Measurements from ENCODE around the gene TEX101.
"Not testable (repeated sequence)": the region's sequence is repeated elsewhere in the genome, so short reads cannot be mapped to it uniquely, and the experiment has no call there.

TEX101 gene, protein sequence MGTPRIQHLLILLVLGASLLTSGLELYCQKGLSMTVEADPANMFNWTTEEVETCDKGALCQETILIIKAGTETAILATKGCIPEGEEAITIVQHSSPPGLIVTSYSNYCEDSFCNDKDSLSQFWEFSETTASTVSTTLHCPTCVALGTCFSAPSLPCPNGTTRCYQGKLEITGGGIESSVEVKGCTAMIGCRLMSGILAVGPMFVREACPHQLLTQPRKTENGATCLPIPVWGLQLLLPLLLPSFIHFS

DNA sequence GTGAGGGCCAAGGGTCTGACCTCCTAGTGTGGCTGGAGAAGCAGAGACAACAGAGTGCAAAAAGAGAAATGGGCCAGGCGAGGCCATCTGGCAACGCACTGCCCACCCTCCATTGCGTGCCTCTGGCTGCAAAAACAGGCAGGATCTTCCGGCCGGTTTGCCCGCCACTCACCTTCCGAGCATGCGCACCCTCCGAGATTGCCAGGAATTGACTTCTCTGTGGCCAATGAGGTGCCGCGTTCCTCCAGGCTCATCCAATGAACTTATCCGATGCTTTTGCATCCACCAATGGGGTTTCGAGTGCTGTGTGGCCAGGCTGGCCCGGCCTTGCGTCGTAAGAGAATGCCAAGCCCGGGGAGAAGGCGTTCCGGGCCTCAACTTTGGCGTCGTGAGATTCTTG, at the start of gene TEX101:
TEX101 (plus strand) TSS at position 337 of the 400 bp plus-strand sequence. CDS start 1,030 bp downstream, outside the sequence.
- DNase-seq: no peak

DNA sequence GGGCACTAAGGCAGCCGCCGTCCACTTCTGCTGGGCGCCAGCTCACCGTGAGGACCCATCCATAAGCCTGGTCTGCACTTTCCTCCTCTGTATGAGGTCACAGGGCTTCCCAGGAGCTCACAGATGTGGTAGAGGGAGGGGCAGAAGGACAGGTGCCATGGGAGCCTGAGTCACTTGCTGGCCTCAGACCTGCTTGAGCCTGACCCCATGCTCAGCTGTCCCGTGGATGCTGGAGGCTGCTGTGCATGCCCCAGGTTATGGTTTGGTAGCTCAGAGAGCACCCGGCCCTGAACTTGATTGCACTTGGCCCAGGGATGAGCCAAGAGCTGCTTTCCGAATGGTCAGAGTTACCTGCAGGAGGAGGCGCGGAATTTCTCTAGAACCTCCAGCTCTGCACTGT, 49.0 kb upstream of the TEX101 start:
- not testable (repeated sequence) for DNase-seq

DNA sequence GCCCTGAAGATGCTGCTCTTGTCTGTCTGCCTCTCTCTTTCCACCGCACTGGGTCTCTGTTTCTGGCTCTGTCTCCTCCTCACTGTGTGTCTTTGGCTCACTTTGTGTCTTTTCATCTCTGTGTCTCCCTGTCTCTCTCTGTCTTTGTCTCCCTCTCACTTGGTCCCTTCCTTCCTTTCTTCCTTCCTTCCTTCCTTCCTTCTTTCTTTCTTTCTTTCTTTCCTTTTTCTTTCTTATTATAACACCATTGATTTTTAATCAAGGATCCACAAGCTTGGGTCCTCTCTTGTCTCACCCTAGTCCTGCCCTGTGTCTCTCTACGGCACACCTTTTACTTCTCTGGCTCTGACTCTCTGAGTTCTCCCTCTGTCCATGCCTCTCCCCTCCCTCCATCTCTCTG, 46.9 kb upstream of the TEX101 start:
- DNase-seq: no peak

DNA sequence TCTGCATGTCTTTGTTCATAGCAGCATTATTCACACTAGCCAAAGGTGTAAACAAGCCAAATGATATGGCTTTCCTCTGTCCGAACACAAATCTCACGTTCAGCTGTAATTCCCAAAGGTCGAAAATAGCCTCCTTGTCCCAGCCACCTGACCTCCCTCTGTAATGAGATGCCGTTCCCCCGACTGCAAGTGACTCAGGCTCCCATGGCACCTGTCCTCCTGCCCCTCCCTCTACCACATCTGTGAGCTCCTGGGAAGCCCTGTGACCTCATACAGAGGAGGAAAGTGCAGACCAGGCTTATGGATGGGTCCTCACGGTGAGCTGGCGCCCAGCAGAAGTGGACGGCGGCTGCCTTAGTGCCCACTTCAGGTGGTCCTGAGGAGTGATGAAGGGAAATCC, 45.8 kb upstream of the TEX101 start:
- not testable (repeated sequence) for DNase-seq

DNA sequence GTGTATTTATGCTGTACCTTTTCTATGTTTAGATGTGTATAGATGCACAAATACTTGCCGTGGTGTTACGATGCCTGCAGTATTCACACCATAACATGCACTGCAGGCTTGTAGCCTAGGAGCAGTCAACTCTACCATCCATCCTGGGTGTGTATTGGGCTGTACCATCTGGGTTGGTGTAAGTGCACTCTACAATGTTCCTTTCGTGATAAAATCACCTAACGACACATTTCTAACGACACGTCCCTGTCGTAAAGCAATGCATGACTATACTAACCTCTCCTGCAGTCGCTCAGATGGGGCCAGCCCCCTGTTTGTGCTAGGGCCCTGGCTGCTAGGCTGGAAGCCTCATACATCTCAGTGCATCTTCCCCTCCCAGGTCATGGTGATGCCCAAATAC, 42.8 kb upstream of the TEX101 start:
- DNase-seq: no peak

DNA sequence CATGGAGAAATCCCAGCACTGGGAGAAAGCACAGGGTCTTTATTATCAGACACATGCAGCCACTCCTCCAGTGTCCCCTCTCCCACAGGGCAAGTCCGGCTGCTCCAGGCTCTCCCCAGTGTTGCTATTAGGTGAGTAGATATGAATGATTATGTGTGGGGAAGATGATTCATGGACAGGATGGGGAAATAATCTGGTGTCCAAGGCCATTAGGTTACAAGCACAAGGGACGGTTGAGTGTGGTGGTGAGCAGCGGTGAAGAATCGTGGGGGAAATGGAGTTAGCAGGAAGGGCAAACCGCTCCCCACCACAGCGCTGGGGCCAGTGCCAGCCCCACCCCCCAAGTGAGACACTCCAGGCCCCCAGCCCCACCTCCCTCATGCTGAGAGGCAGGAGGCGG, 42.2 kb upstream of the TEX101 start:
- DNase-seq: no peak

DNA sequence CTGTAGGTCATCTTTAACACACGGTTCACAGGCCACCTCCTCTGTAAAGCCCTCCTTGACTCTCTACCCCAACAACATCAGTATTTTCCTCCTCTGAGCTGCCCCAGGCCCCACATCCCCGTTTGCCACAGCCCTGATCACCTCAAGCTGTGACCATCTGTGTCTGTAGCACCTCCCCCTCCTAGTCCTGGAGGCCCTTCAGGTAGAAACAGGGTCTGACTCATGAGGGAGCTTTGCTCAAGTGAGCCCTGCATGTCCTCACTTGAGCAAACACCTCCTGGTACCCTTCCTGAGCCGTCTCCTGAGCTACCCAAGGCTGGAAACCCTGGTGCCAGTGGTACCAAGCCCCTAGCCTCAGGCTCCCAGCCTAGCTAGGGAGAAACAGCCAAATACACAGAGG, 37.1 kb upstream of the TEX101 start:
- DNase-seq: not testable (repeated sequence)

DNA sequence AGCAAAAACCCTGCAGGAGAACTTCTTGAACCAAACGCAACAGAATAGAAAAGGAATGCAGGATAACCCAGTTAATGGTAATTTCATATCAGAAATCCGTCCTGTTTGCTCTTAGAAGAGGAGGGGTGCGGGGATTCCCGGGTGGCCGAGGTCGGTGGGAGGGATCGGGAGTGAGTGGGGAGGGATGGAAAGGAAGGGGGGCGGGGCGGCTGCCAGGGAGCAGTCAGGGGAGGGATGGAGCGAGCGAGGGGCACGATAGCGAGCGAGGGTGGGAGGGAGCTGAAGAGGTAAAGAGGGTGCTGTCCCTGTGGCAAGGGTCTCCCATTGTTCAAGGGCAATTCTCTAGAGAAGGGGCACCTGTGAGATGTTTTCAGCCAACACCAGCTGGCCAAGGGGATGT, 34.7 kb upstream of the TEX101 start:
- DNase-seq: no peak

DNA sequence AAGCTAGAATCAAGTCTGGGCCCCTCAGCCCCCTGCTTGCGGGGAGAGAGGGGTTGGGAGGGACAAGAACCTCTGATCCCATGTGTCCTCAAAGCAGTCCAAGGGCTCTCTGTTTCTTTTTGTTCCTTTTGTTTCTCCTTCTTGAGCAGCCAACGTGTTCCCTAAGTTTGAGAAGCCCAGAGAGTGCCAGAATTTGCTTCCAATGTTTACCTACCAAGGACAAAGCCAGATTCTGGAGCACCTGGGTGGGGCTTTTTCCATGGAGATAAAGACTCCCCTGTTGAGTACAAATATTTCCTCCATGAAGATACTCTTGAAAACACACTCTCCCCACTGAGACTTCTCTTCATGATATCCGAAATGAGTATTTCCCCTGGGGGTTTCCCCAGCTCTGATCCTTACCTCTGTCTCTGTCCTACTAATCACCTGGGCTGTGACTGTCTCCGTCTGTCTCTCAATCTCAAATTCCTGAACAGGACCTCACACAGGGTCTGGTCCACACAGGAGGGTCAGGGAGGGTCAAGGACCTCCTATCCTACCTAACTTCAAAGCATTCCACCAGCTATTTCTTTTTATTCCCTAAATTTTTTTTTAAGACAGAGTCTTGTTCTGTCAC, 33.8 kb upstream of the TEX101 start:
- DNase-seq: no peak

DNA sequence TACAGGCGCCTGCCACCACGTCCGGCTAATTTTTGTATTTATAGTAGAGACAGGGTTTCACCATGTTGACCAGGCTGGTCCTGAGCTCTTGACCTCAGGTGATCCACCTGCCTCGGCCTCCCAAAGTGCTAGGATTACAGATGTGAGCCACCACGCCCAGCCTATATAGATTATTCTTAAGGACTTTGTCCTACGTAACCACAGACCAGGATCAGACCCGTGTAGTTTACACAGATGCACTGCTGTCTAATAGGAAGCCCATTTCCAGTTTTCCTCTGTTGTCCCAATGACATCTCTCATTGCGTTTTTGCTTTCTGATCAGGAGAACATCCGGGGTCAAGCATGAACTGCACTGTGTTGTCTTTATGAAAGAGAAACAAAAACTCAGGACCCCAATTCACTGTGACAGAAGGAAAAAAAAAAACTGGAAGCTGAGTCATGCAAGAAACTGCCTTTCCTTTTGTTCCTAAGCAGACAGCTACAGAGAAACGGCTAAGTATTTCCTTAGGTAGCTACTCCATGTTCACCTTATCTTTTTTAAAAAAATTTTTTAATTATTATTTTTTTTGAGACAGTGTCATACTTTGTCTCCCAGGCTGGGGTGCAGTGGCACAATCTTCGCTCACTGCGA, 32.0 kb upstream of the TEX101 start:
- DNase-seq: not testable (repeated sequence)

DNA sequence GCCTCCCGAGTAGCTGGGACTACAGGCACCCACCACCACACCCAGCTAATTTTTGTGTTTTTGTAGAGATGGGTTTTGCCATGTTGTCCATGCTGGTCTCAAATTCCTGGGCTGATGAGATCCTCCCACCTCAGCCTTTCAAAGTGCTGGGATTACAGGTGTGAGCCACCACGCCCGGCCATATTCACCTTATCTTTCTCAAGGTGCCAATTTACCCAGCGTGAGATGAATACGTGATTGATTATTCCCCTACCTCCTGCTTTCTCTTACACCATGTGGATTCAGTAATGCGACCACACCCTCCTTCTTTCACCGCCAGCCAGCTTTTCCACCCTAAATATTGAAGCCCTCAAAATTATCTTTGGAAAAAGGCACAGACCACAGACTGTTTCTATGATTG, 31.4 kb upstream of the TEX101 start:
- DNase-seq: not testable (repeated sequence)

DNA sequence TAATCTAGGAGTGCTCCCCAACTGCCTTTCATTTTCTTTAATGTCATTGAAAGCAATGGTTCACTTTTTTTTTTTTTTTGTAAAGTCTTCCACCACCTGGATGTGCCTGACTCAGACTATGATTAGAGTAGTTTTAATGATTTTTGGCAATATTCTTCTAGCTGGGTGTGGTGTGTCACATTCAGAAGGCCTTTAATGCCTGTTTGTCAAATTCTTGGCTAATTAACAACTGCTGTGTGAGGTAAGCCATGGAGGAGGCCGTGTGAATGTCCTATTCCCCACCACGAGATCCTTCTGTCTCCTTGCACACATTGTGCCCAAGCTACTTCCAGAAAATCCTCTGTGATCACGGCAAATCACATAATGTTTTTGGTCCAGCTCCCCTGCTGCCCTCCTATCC, 30.9 kb upstream of the TEX101 start:
- DNase-seq: not testable (repeated sequence)

DNA sequence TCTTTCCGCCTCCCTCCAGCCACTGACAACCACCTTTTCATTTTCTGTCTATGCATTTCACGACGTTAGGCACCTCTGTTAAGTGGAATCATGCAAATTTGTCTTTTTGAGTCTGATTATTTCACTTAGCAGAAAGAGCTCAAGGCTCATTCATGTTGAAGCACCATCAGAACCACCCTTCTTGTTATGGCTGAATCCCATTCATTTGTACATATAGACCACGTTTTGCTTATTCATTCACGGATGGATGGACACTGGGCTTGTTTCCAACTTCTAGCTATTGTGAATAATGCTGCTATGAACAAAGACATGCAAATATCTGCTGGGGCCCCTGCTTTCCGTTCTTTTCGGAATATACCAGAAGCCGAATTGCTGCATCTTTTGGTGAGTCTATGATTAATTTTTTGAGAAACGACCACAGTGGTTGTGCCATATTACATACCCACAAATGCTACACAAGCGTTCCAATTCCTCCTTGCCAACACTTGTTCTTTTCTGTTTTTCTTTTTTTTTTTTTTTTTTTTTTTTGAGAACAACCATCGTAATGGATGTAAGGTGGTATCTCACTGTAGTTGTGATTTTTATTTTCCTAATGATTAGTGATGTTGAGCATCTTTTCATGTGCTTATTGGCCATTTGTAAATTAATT, 23.7 kb upstream of the TEX101 start:
- DNase-seq: not testable (repeated sequence)

DNA sequence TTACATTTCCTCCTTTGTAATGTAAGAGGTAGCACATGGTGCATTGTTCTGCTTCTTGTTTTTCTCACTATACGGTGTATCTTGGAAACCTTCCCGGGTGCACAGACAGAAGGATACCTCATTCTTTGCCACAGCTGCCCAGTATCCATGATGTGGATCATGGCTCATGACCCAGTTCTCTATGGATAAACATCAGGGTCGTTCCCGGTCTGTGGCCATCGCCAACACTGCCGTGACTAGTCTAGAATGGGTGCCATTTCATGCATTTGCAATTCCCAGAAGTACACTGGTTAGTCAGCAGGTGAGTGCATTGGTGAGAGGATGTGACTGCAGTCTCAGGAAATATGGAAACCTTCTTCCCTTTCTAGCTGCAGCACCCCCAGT, 23.1 kb upstream of the TEX101 start:
- DNase-seq: not testable (repeated sequence)

DNA sequence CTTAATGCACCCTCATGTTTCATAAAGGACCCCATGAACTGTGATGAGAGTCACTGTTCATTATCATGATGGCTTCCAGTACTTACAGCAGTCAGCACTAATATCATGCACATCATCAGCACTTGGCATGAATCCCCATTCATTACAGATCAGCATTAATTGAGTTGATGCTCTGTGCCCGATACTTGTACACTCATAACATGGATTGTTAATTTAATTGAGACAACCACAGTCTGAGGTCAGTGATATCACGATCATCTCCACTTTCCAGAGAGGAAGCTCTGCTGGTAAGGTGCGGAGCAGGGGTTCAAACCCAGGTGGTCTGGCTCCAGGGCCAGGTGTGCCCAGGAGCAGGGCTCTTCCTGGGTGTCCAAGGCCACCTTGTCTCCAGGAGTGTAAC, 21.2 kb upstream of the TEX101 start:
- not testable (repeated sequence) for DNase-seq

DNA sequence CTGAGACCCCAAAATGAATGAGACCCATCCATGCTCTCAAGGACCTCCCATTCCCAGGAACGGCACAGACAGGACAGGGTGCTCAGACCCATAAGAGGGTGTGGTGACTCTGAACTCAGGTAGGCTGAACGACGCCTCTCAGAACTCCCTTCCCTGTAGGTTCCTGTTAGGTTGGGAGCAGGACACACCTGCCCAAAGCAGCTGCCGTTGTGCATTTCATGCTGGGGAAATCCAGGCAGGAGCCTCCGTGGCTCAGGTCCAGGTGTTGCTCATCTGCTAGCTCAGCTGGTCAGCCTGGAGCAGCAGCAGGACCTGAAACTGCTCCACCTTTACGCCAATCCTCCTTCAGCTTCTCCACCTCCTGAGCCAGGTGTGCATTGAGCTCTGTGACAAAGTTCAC, 19.1 kb upstream of the TEX101 start:
- no peak for DNase-seq

DNA sequence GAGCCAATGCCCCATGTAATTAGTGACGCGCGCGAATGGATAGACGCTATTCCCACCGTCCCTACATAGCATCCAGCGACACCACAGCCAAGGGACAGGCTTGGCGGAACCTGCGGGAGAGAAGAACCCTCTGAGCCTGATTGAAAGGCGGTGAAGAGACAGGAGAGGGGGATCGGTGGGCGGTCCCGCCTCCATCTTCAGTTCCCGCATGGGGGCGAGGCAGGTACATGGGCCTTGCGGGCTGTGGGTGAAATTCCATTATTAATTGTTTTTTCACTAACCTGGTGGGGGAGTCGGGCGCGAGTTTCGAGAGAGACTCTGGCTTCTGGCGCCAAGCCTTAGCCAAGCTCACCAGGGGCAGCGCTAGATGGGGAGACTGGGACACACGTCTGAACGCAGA, 8.4 kb upstream of the TEX101 start:
- DNase-seq: no peak

DNA sequence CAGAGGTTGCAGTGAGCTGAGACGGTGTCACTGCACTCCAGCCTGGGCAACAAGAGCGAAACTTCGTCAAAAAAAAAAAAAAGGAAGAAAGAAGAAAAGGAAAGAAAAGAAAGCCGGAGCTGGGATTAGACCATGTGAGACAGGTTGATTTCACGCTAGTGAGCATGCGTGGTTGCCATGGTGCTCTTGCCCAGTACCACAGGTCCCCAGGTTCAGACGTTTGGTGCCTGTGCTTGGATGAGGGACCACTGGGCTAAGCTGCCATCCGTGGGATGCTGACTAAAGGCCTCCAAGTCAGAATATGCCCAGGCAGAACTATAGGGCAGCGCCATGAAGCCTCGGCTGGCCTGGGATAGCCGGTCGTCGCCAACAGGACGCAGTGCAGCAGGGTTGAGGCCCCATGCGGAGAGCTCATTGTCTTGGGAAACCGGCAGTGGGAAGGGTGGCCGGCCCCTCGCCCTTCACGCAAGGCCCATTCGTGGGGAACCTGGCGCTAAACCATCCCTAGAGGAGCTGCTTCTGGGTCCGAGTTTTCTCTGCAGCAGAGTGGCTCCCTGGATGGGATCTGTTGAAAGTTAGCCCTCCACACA, 7.2 kb upstream of the TEX101 start:
- DNase-seq: no peak

DNA sequence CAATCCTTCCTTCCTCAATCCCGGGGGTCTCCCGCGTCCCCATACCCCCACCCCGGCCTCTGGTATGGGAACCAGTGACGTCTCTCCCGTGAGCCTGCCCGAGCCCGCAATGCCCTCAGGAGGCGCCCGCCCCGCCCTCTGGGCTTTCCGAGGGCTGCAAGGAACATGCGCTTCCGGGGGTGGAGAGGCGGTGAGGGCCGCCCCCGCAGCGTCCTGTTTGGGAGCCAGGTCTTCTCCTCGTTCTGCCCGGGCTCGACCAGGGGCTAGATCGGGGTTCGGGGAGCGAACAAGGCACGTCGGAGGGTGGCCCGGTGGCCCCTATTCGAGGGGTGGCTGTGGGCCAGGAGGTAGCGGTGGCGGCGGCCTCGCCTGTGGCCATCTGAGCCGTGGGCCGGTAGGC, 6.6 kb upstream of the TEX101 start:
- no peak for DNase-seq

DNA sequence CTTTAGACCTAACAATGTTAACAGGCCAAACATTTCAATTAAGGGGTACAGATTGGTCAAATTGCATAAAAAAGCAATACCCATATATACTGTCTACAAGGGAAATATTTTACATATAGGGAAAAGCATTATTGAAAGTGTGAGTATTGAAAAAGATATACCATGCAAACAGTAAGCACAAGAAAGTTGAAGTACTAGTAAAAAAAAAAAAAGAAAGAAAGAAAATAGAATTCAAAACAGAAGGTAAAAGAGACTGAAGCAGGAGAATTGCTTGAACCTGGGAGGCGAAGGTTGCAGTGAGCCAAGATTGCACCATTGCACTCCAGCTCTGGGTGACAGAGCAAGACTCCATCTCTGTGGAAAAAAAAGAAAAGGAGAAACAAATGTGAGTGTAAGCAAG, 5.3 kb upstream of the TEX101 start:
- DNase-seq: no peak

DNA sequence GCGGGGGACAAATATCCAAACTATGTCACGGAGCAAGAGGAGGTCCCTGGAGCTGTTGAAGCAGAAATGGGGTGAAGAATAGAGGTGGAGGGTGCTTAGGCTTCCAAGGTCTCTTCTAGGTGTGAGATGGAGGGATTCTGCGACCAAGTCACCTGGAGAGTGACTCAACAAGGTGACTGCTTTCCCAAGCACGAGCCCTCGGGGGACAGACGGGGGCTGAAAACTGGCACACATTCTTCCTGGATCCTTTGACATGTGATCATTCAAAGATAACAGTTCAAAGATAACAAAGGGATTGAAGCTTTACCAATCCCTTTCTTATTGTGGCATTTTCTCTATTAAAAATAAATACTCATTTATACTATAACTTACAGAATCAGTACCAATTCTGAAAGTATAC, 2.2 kb upstream of the TEX101 start:
- no peak for DNase-seq

DNA sequence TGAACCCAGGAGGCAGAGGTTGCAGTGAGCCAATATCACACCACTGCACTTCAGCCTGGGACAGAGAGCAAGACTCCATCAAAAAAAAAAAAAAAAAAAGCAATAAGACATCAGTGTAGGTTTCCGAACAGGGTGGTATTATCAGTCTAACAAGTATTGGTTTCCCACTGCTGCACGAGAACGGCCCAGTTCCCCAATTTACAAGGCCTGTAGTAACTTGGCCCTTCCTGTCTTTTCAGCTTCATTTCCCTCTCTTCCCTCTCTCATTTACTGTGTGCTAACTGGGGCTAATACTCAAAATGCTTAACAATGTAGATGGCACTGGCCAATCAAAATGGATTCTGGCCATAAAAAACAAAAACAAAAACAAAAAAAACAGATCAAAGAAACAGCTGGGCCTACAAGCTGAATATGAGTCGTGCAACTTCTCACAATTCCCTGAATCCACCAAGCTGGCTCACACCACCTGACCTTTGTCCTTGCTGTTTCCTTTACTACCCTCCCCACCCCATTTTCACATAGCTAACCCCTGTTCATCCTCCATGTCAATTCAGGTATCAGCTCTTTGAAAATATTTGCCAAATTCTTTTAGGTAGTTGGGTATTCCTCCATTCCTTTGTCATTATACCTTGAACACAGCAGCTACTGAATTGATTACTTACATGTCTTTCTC, 2.4 kb downstream of the TEX101 start:
- DNase-seq: no peak

DNA sequence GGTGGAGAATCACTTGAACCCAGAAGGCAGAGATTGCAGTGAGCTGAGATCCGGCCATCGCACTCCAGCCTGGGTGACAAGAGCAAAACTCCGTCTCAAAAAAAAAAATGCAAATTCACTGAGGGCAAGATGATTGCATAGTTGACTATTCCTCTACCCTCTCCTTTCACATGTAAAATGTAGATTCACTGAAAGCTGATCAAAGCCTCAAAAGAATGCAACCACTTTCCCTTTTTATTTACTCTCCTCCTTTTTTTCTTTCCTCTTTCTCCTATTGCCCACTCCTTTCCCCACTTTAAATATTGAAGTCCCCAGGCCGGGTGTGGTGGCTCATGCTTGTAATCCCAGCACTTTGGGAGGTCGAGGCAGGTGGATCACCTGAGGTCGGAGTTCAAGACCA, 6.3 kb downstream of the TEX101 start:
- DNase-seq: no peak
